Measurements from ENCODE around the gene GSTM3.
A peak's percentile ranks its signal among the peaks of the same experiment; 100 is the strongest.
"Not testable (repeated sequence)": the region's sequence is repeated elsewhere in the genome, so short reads cannot be mapped to it uniquely, and the experiment has no call there.

GSTM3 gene

DNA sequence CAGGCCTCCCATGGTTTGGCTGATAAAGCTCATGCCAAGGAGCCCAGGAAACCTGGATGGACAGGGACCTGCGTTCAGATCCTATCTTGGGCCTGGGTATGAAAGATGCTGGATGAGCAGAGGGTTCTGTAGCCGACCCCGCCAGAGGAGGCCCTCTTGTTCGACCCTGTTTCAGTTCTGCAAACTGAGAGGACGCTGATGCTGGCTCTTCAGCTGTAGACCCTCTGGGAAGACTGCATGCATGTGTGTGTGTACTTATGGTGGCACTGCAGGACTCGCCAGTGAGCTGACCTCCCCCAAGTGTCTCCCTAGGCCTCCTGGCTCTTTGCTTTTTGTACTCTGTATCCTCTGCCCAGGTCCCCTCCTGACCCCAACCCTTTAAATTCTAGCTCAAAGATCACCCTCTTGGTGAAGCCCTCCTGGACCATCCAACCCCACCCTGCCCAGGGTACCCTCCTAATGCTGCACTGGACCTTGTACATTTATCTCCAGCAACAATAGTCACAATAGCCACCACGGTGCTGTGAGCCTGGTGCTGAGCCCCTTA, 21.3 kb upstream of the GSTM3 start:
- no peak for DNase-seq (ENCODE audit: low read depth in 1 of 2, low spot score in 1 of 2)

GRCh38 chr1:109761227-109762038, 20.6 kb upstream of the GSTM3 start:
- no peak for DNase-seq (ENCODE audit: low read depth in 1 of 2, low spot score in 1 of 2)

- DNase-seq (ENCODE audit: low read depth in 1 of 2, low spot score in 1 of 2), result no peak
Measured at GRCh38 chr1:109760581-109761226, 19.9 kb upstream of the GSTM3 start.

GRCh38 chr1:109759513-109760334, 18.9 kb upstream of the GSTM3 start:
- DNase-seq (ENCODE audit: low read depth in 1 of 2, low spot score in 1 of 2), result no peak

GRCh38 chr1:109757936-109758786, 17.3 kb upstream of the GSTM3 start:
- DNase-seq (ENCODE audit: low read depth in 1 of 2, low spot score in 1 of 2), result no peak

GRCh38 chr1:109756848-109757521, 16.1 kb upstream of the GSTM3 start:
- DNase-seq (ENCODE audit: low read depth in 1 of 2, low spot score in 1 of 2), result no peak

- DNase-seq (ENCODE audit: low read depth in 1 of 2, low spot score in 1 of 2), result not testable (repeated sequence)
Measured at GRCh38 chr1:109756325-109756724, 15.5 kb upstream of the GSTM3 start.

GRCh38 chr1:109754738-109755137, 13.9 kb upstream of the GSTM3 start:
- no peak for DNase-seq (ENCODE audit: low read depth in 1 of 2, low spot score in 1 of 2)

DNA sequence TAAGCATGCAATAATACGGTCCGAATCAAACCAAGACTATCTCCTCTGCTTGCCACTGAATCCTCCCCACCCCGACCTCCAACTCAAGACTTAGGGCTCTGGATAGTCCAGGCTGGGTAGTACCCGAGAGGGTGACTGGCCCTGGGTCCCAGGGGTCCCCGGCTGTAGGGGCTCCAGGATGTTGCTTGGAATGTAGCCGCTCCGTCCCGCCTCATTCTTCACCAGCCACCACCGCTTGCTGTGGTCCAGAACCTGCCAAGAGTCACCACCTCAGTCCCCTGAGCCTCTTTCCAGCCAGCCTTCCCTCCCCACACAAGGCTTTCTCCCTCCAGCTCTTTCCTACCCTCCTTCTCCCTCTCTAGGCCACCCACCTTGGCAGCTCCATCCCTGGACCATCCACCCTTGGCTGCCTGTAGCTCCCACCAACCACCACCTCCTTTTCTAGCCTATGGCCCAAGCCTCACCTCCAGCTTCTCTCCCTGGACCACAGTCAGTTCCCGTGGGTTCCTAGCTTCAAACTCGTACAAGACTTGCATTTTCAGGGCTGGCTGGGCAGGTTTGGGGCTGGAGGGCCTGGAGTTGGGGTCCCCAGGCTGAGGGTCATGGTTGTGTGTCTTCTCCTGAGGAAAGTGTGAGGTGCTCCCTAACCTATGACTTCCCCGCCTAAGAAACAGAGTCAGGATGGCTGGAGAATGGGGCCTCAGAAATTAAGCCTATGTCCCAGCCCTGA, 10.9 kb upstream of the GSTM3 start:
- no peak for DNase-seq (ENCODE audit: low read depth in 1 of 2, low spot score in 1 of 2)

DNA sequence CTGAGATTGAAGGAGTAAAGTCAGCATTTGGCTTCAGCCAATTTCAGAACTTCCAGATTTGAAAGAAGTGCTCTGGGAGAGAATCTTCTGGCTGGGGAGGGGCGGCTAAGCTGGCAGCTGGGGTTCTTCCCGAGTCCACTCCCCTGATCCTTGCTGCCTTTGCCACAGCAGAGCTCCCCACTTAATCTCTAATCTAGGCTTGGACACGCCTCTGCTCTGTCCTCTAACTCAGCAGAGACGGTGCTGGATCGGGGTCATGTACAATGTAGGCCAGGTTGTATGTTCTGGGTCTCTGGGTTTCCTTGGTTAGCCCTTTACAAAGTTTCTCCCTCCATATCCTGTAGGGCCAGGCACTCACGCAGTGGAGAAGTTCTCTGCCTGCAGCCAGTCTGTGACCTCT, 10.1 kb upstream of the GSTM3 start:
- DNase-seq (ENCODE audit: low read depth in 1 of 2, low spot score in 1 of 2), result no peak

GRCh38 chr1:109750241-109750882, 9.5 kb upstream of the GSTM3 start:
- DNase-seq (ENCODE audit: low read depth in 1 of 2, low spot score in 1 of 2), result no peak

DNA sequence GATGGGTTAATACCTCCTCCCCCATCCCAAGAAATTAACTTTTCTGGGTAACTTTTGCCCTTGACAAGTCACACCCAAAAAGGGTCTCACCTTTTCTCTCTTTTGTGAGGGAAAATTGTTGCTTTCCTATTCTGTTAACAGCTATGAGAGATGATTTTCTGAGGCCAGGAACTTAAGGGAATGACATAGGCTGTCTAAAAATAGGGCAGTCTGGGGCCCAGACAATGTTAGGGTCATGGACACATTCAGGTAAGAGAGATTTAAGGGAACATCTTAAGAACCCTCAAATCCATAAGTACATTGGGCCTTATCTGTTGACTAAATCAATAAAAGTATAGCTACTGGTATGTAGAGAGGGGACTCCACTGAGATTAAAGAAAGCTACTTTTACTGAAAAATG, 8.4 kb upstream of the GSTM3 start:
- no peak for DNase-seq (ENCODE audit: low read depth in 1 of 2, low spot score in 1 of 2)

- not testable (repeated sequence) for DNase-seq (ENCODE audit: low read depth in 1 of 2, low spot score in 1 of 2)
Measured at GRCh38 chr1:109748311-109748710, 7.5 kb upstream of the GSTM3 start.

- peak; percentile 57 to 77 for DNase-seq (ENCODE audit: low read depth in 1 of 2, low spot score in 1 of 2)
Measured at GRCh38 chr1:109739738-109740614, 862 bp downstream of the GSTM3 start.

- DNase-seq (ENCODE audit: low read depth in 1 of 2, low spot score in 1 of 2), result no peak
Measured at GRCh38 chr1:109733236-109733870, 7.5 kb downstream of the GSTM3 start.

DNA sequence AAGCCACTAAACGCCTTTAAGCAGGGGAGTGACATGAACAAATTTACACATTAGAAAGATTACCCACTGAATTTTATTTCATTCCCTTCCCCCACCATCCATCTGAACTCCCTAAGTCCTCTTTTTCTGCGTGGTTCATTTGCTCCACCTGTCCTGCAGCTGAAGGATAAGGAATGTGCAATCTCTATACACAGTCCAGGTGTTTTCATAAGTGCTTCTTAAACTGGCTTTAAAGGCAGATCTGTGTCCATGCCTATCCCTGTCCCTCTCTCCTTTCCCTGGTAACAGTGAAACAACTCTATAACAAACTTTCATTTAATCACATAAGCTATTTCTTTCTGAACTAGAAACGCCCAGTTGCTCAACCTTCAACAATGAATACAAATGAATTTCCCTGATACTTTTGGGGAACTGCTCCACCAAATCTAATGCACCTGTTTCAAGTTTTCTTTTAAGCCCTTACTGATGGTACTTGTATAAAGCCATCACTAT, 8.4 kb downstream of the GSTM3 start:
- DNase-seq (ENCODE audit: low read depth in 1 of 2, low spot score in 1 of 2), result no peak

GRCh38 chr1:109730666-109731065, 10.2 kb downstream of the GSTM3 start:
- DNase-seq (ENCODE audit: low read depth in 1 of 2, low spot score in 1 of 2), result no peak
